OCI-LY1 (cell line): ENCODE measurements around the gene RPS24.

Source experiments
- H2AFZ ChIP-seq: fragments of 200-600 bp; sonication (generic), shearing (Covaris generic); 2 replicates; pipeline ENCODE4 v1.6.0; 2014; ENCODE audit warnings: antibody characterized with exemption, mild to moderate bottlenecking, low read length
- H3F3A ChIP-seq: fragments of 200-600 bp; sonication (generic), shearing (Covaris generic); 2 replicates; pipeline ENCODE4 v1.6.0; 2014; ENCODE audit warnings: mild to moderate bottlenecking, antibody characterized with exemption, low read length, moderate library complexity; ENCODE audit not compliant: insufficient read depth
- H3K27ac ChIP-seq: fragments of 200-600 bp; sonication (generic); 2 replicates; pipeline ENCODE4 v1.5.1; 2014; ENCODE audit warnings: low read length, mixed run types, mild to moderate bottlenecking, low read depth; ENCODE audit not compliant: poor library complexity, severe bottlenecking
- H3K27me3 ChIP-seq: fragments of 200-600 bp; sonication (generic); 2 replicates; pipeline ENCODE4 v1.6.0; 2014; ENCODE audit warnings: antibody characterized with exemption, mild to moderate bottlenecking, low read length, moderate library complexity; ENCODE audit not compliant: insufficient read depth
- H3K36me3 ChIP-seq: fragments of 200-600 bp; sonication (generic); 2 replicates; pipeline ENCODE4 v1.6.1; 2014; ENCODE audit warnings: mild to moderate bottlenecking, antibody characterized with exemption, low read length, moderate library complexity, mixed read lengths; ENCODE audit not compliant: insufficient read depth
- H3K4me1 ChIP-seq: fragments of 200-600 bp; sonication (generic); 2 replicates; pipeline ENCODE4 v1.5.1; 2014; ENCODE audit warnings: mild to moderate bottlenecking, low read length, moderate library complexity; ENCODE audit not compliant: insufficient read depth, severe bottlenecking
- H3K4me2 ChIP-seq: fragments of 200-600 bp; sonication (generic), shearing (Covaris generic); 2 replicates; pipeline ENCODE4 v1.6.1; 2014; ENCODE audit warnings: low read length
- H3K4me3 ChIP-seq: fragments of 200-600 bp; sonication (generic); 2 replicates; pipeline ENCODE4 v1.5.1; 2014; ENCODE audit warnings: low read length, low read depth, mild to moderate bottlenecking, mixed read lengths; ENCODE audit not compliant: poor library complexity, severe bottlenecking
- H3K79me2 ChIP-seq: fragments of 200-600 bp; shearing (Covaris generic); 2 replicates; pipeline ENCODE4 v1.6.1; 2016; ENCODE audit warnings: mixed run types, low read length, mixed read lengths; ENCODE audit not compliant: insufficient read depth
- H3K9ac ChIP-seq: fragments of 200-600 bp; sonication (generic), shearing (Covaris generic); 2 replicates; pipeline ENCODE4 v1.6.1; 2014; ENCODE audit warnings: mild to moderate bottlenecking, low read length, mixed read lengths
- H3K9me2 ChIP-seq: fragments of 200-600 bp; sonication (generic), shearing (Covaris generic); 2 replicates; pipeline ENCODE4 v1.6.1; 2014; ENCODE audit warnings: low read depth, mild to moderate bottlenecking, low read length, mixed read lengths
- H3K9me3 ChIP-seq: fragments of 200-600 bp; shearing (Covaris generic); 2 replicates; pipeline ENCODE4 v1.6.1; 2014; ENCODE audit warnings: low read length, mixed read lengths
- H4K20me1 ChIP-seq: fragments of 200-600 bp; sonication (generic), shearing (Covaris generic); 2 replicates; pipeline ENCODE4 v1.6.0; 2016; ENCODE audit warnings: mild to moderate bottlenecking, low read length; ENCODE audit not compliant: insufficient read depth
- EZH2 ChIP-seq: fragments of 200-600 bp; sonication (generic), shearing (Covaris generic); IDR thresholded peaks from 2 replicates; pipeline ENCODE4 v1.8.0; 2017; ENCODE audit warnings: borderline replicate concordance, mixed run types, mild to moderate bottlenecking, antibody characterized with exemption, low read length, moderate library complexity, mixed read lengths
- TF ChIP-seq, protein P1 (sequence below): fragments of 200-600 bp; sonication (generic), shearing (Covaris generic); IDR thresholded peaks from 2 replicates; pipeline ENCODE4 v1.5.1; 2017; ENCODE audit warnings: mild to moderate bottlenecking, antibody characterized with exemption, low read length, moderate library complexity, mixed read lengths

Gene RPS24

DNA sequence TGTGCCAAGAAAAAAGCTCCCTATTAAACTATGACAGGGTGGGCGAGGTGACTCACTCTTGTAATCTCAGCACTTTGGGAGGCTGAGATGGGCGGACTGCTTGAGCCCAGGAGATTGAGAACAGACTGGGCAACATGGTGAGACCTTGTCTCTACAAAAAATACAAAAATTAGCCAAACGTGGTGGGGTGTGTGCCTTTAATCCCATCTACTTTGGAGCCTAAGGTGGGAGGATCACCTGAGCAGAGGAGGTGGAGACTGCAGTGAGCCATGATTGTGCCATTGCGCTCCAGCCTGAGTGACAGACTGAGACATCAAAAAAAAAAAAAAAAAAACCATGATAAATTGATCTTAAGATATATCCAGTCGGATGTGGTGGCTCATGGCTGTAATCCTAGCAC, 15.8 kb upstream of the RPS24 start:
- TF ChIP-seq, protein P1, sequence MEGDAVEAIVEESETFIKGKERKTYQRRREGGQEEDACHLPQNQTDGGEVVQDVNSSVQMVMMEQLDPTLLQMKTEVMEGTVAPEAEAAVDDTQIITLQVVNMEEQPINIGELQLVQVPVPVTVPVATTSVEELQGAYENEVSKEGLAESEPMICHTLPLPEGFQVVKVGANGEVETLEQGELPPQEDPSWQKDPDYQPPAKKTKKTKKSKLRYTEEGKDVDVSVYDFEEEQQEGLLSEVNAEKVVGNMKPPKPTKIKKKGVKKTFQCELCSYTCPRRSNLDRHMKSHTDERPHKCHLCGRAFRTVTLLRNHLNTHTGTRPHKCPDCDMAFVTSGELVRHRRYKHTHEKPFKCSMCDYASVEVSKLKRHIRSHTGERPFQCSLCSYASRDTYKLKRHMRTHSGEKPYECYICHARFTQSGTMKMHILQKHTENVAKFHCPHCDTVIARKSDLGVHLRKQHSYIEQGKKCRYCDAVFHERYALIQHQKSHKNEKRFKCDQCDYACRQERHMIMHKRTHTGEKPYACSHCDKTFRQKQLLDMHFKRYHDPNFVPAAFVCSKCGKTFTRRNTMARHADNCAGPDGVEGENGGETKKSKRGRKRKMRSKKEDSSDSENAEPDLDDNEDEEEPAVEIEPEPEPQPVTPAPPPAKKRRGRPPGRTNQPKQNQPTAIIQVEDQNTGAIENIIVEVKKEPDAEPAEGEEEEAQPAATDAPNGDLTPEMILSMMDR, result no peak
- TF ChIP-seq EZH2, result no peak
- Histone ChIP-seq H3K9me3 (no peaks in the 10 kb centered on the region), H2AFZ (no peak overlapping the region), H3K27ac (no peak overlapping the region), H4K20me1 (no peaks in the 10 kb centered on the region), H3K4me3 (no peak overlapping the region), H3K36me3 (peaks cover 94% of the 10 kb centered on the region), H3K4me2 (no peak overlapping the region), H3K79me2 (no peaks in the 10 kb centered on the region), H3K27me3 (no peaks in the 10 kb centered on the region), H3K4me1 (no peaks in the 10 kb centered on the region), H3K9ac (no peak overlapping the region), H3K9me2 (no peaks in the 10 kb centered on the region), H3F3A (no peaks in the 10 kb centered on the region)

DNA sequence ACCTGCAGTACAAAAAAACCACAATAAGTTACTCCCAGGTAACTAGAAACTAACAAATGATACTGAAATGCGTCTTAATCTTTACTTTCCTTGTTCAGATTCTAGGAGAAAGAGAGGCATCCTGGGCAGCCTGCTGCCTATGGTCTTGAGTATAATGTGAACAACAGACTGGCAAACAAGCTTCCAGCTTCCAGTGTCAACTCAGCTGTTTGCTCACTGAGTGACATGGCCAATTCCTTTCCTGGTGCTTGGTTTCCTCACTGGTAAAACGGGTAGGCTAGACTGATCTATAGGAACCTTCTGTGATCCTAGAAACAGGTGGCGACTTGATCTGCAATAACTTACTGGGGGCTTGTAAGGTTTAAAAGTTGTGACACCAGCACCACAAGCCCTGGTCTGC, 14.4 kb upstream of the RPS24 start:
- no peak overlapping the region for H3K4me3 ChIP-seq
- H3K27ac ChIP-seq, result no peak overlapping the region
- no peaks in the 10 kb centered on the region for H3K27me3 ChIP-seq
- H3K36me3 ChIP-seq, result peaks cover 92% of the 10 kb centered on the region
- H3K9me3 ChIP-seq, result no peaks in the 10 kb centered on the region
- no peaks in the 10 kb centered on the region for H4K20me1 ChIP-seq
- no peaks in the 10 kb centered on the region for H3K4me1 ChIP-seq
- no peak overlapping the region for H3K4me2 ChIP-seq
- no peaks in the 10 kb centered on the region for H3F3A ChIP-seq
- no peak for TF ChIP-seq EZH2
- TF ChIP-seq, protein P1, result no peak
- no peaks in the 10 kb centered on the region for H3K79me2 ChIP-seq
- H3K9ac ChIP-seq, result no peak overlapping the region
- H3K9me2 ChIP-seq, result no peaks in the 10 kb centered on the region
- no peak overlapping the region for H2AFZ ChIP-seq

DNA sequence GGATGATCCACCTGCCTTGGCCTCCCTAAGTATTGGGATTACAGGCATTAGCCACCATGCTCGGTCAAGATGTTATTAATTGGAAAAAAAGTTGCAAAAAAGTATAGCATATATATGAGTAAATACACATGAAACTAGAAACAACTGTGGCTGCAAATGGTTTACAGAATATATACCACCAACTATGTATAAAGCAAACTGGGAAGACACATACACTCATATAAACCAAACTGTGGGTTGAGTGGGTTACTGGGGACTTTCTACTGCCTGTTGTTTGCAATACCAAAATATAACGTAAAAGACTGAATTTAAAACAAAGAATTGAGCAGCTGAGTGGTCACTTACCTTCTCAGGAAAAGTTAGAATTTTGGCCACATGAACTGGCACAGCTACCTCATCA, 12.5 kb upstream of the RPS24 start:
- Histone ChIP-seq H3K4me3 (no peak overlapping the region), H3K36me3 (peaks cover 92% of the 10 kb centered on the region), H3K27ac (no peak overlapping the region), H2AFZ (no peak overlapping the region), H3K4me2 (no peak overlapping the region), H3K79me2 (no peaks in the 10 kb centered on the region), H3K9ac (no peak overlapping the region), H3K4me1 (no peaks in the 10 kb centered on the region), H4K20me1 (no peaks in the 10 kb centered on the region), H3K9me3 (no peaks in the 10 kb centered on the region), H3K9me2 (no peaks in the 10 kb centered on the region), H3F3A (no peaks in the 10 kb centered on the region), H3K27me3 (no peaks in the 10 kb centered on the region)
- no peak for TF ChIP-seq EZH2
- TF ChIP-seq, protein P1, result no peak
